Stimulated activated CD8-positive, alpha-beta memory T cell treated with anti-CD3 and anti-CD28 coated beads, Interleukin-12 subunit alpha, Interleukin-12 subunit beta, amount 100 ng/mL, for 24 hours (primary cell): ENCODE results near the gene RNF17.

Experiments
- DNase-seq: peaks from one replicate; pipeline ENCODE4 v3.0.0-alpha.2; 2020; ENCODE audit errors: extremely low read depth

RNF17 gene

GRCh38 chr13:24861617-24862362, 97.8 kb downstream of the RNF17 start:
- no peak for DNase-seq

- DNase-seq = no peak
These were observed 100.0 kb downstream of the RNF17 start for GRCh38 chr13:24863748-24864540.

GRCh38 chr13:24864579-24864978, 100.6 kb downstream of the RNF17 start:
- DNase-seq = no peak

- DNase-seq = no peak
These were observed 101.4 kb downstream of the RNF17 start for GRCh38 chr13:24865163-24865953.

GRCh38 chr13:24866488-24866887, 102.5 kb downstream of the RNF17 start:
- no peak for DNase-seq

GRCh38 chr13:24868874-24869273, 104.9 kb downstream of the RNF17 start:
- DNase-seq = no peak

GRCh38 chr13:24870380-24870760, 106.4 kb downstream of the RNF17 start:
- DNase-seq = no peak

- no peak for DNase-seq
These were observed 111.6 kb downstream of the RNF17 start for GRCh38 chr13:24875566-24875965.

GRCh38 chr13:24877531-24877930, 113.6 kb downstream of the RNF17 start:
- DNase-seq = no peak

GRCh38 chr13:24878340-24878739, 114.4 kb downstream of the RNF17 start:
- no peak for DNase-seq

GRCh38 chr13:24882665-24883064, 118.7 kb downstream of the RNF17 start:
- DNase-seq = no peak

- DNase-seq = no peak
These were observed 123.8 kb downstream of the RNF17 start for GRCh38 chr13:24887759-24888158.

GRCh38 chr13:24888291-24888931, 124.4 kb downstream of the RNF17 start:
- DNase-seq = no peak

GRCh38 chr13:24890256-24890655, 126.3 kb downstream of the RNF17 start:
- DNase-seq = no peak

GRCh38 chr13:24891476-24892108, 127.6 kb downstream of the RNF17 start:
- DNase-seq = no peak

- no peak for DNase-seq
These were observed 128.9 kb downstream of the RNF17 start for GRCh38 chr13:24892829-24893228.

GRCh38 chr13:24893863-24894262, 129.9 kb downstream of the RNF17 start:
- no peak for DNase-seq

GRCh38 chr13:24894277-24894971, 130.5 kb downstream of the RNF17 start:
- DNase-seq = no peak

GRCh38 chr13:24894972-24895300, 131.0 kb downstream of the RNF17 start:
- DNase-seq = no peak

GRCh38 chr13:24896061-24896460, 132.1 kb downstream of the RNF17 start:
- DNase-seq = no peak

GRCh38 chr13:24897293-24897692, 133.3 kb downstream of the RNF17 start:
- DNase-seq = no peak
